Measurements from ENCODE around the gene ARHGEF33.

GRCh38 chr2:38900726-38901125 is 11.1 kb downstream of the ARHGEF33 start:
- TF ChIP-seq REST (IDR thresholded peaks at IDR 0.05; ENCODE audit: borderline replicate concordance) (no peak), CTCF (IDR thresholded peaks at IDR 0.05; ENCODE audit: poor library complexity, severe bottlenecking) (no peak), EP300 (conservative IDR thresholded peaks at IDR 0.05; ENCODE audit: poor library complexity, severe bottlenecking) (no peak)
